ENCODE results near the gene TBCCD1.
"Not testable (repeated sequence)": the region's sequence is repeated elsewhere in the genome, so short reads cannot be mapped to it uniquely, and the experiment has no call there.

DNA sequence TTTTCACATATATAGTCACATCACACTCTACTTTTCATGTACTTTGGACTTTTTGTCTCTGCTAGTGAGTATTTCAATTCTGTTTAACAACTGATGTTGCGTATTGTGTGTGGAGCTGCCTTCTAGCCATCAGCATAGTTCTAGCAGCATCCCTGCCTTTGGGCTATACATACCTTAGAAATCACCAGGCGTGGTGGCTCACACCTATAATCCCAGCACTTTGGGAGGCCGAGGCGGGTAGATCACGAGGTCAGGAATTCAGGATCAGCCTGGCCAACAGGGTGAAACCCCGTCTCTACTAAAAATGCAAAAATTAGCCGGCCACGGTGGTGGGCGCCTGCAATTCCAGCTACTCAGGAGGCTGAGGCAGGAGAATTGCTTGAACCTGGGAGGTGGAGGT is 19.1 kb upstream of the TBCCD1 start:
- TF ChIP-seq POLR2A, POLR2AphosphoS5, CTCF, EP300 (IDR thresholded peaks at IDR 0.05): not testable (repeated sequence)
